ENCODE measurements around the gene AK5. TPM values are rescaled to one million over a fixed set of nuclear protein-coding genes. Genes with fewer than 3 reads are reported as not detected.

The AK5 gene
- polyA plus RNA-seq, 1 donor (not counting 4 experiments of a cell fraction or from before 2014, with no cell fraction given): 0.30 TPM

- Histone ChIP-seq H3K9ac (ENCODE audit: control insufficient read depth, extremely low read depth, insufficient read depth, low read length) (no peak overlapping the region), H3K27ac (ENCODE audit: control insufficient read depth, insufficient read depth, low read length) (no peak overlapping the region), H3K79me2 (ENCODE audit: control insufficient read depth, insufficient read depth, low read length) (no peaks in the 10 kb centered on the region), H3K36me3 (ENCODE audit: control insufficient read depth in 2 of 2, extremely low read depth in 1 of 2, insufficient read depth in 2 of 2, low read length in 2 of 2) (no peaks in the 10 kb centered on the region), H4K20me1 (ENCODE audit: control insufficient read depth, extremely low read depth, insufficient read depth, low read length) (no peaks in the 10 kb centered on the region), H3K9me3 (ENCODE audit: control insufficient read depth, low read depth, low read length) (no peaks in the 10 kb centered on the region), H3K27me3 (ENCODE audit: control insufficient read depth, extremely low read depth, insufficient read depth, low read length) (peaks cover 36% of the 10 kb centered on the region), H3K4me1 (ENCODE audit: control insufficient read depth, extremely low read depth, insufficient read depth, low read length) (peaks cover 9% of the 10 kb centered on the region), H3K4me2 (ENCODE audit: control insufficient read depth, extremely low read depth, insufficient read depth, low read depth, low read length) (no peak overlapping the region), H3K9me1 (ENCODE audit: control insufficient read depth, extremely low read depth, insufficient read depth, low read length) (no peaks in the 10 kb centered on the region), H3K4me3 (ENCODE audit: control insufficient read depth in 2 of 3, extremely low read depth in 1 of 3, insufficient read depth in 2 of 3, low read depth in 1 of 3, low read length in 3 of 3) (no peak overlapping the region), H2AFZ (ENCODE audit: control insufficient read depth, low read length) (no peak overlapping the region)
- dilution Hi-C loops (cut with MboI; ENCODE audit: extremely low pct_ligation_motif_present, low sequenced_read_pairs): no loop called here
- FAIRE-seq: no peak
- TF ChIP-seq EZH2 (IDR thresholded peaks at IDR 0.05; ENCODE audit: low read length): no peak
- TF ChIP-seq CTCF (optimal IDR thresholded peaks at IDR 0.05 in 1 of 3, IDR thresholded peaks at IDR 0.05 in 1 of 3, conservative IDR thresholded peaks at IDR 0.05 in 1 of 3; ENCODE audit: extremely low read depth in 1 of 3, insufficient read depth in 2 of 3, low read length in 3 of 3): no peak
- no peak for DNase-seq (ENCODE audit: low read depth, low spot score)
These were observed 1.9 kb upstream of the AK5 start for GRCh38 chr1:77279929-77280328.

GRCh38 chr1:77280962-77281361 lies 857 bp upstream of the AK5 start:
- Histone ChIP-seq H2AFZ (ENCODE audit: control insufficient read depth, low read length) (no peak overlapping the region), H3K79me2 (ENCODE audit: control insufficient read depth, insufficient read depth, low read length) (no peaks in the 10 kb centered on the region), H3K9ac (ENCODE audit: control insufficient read depth, extremely low read depth, insufficient read depth, low read length) (no peak overlapping the region), H4K20me1 (ENCODE audit: control insufficient read depth, extremely low read depth, insufficient read depth, low read length) (no peaks in the 10 kb centered on the region), H3K9me3 (ENCODE audit: control insufficient read depth, low read depth, low read length) (no peaks in the 10 kb centered on the region), H3K4me3 (ENCODE audit: control insufficient read depth in 2 of 3, extremely low read depth in 1 of 3, insufficient read depth in 2 of 3, low read depth in 1 of 3, low read length in 3 of 3) (no peak overlapping the region), H3K4me2 (ENCODE audit: control insufficient read depth, extremely low read depth, insufficient read depth, low read depth, low read length) (no peak overlapping the region), H3K27me3 (ENCODE audit: control insufficient read depth, extremely low read depth, insufficient read depth, low read length) (peaks cover 36% of the 10 kb centered on the region), H3K4me1 (ENCODE audit: control insufficient read depth, extremely low read depth, insufficient read depth, low read length) (peaks cover 9% of the 10 kb centered on the region), H3K27ac (ENCODE audit: control insufficient read depth, insufficient read depth, low read length) (no peak overlapping the region), H3K9me1 (ENCODE audit: control insufficient read depth, extremely low read depth, insufficient read depth, low read length) (no peaks in the 10 kb centered on the region), H3K36me3 (ENCODE audit: control insufficient read depth in 2 of 2, extremely low read depth in 1 of 2, insufficient read depth in 2 of 2, low read length in 2 of 2) (no peaks in the 10 kb centered on the region)
- FAIRE-seq: no peak
- dilution Hi-C loops (cut with MboI; ENCODE audit: extremely low pct_ligation_motif_present, low sequenced_read_pairs): no loop called here
- no peak for DNase-seq (ENCODE audit: low read depth, low spot score)
- no peak for TF ChIP-seq CTCF (optimal IDR thresholded peaks at IDR 0.05 in 1 of 3, IDR thresholded peaks at IDR 0.05 in 1 of 3, conservative IDR thresholded peaks at IDR 0.05 in 1 of 3; ENCODE audit: extremely low read depth in 1 of 3, insufficient read depth in 2 of 3, low read length in 3 of 3)
- TF ChIP-seq EZH2 (IDR thresholded peaks at IDR 0.05; ENCODE audit: low read length): no peak
